SK-N-SH (cell line): ENCODE measurements around the gene TLE5.

Experiments
- EP300 ChIP-seq, 2 experiments: IDR thresholded peaks; 2 replicates each; pipeline versions ENCODE4 v1.4.0 to v1.6.1; 2012; ENCODE audit warnings: borderline replicate concordance in 1 of 2, low read depth in 1 of 2, low read length in 1 of 2
- RCOR1 ChIP-seq: fragments of 150-350 bp; IDR thresholded peaks from 2 replicates; pipeline ENCODE4 v1.6.1; 2017; ENCODE audit warnings: antibody characterized with exemption, low read length
- TEAD4 ChIP-seq: IDR thresholded peaks from 2 replicates; pipeline ENCODE4 v1.4.0; 2012; ENCODE audit warnings: mild to moderate bottlenecking, borderline replicate concordance; ENCODE audit not compliant: insufficient read depth
- TF ChIP-seq, protein P1 (sequence below): IDR thresholded peaks from 2 replicates; pipeline ENCODE4 v1.4.0; 2012; ENCODE audit warnings: low read depth

DNA sequence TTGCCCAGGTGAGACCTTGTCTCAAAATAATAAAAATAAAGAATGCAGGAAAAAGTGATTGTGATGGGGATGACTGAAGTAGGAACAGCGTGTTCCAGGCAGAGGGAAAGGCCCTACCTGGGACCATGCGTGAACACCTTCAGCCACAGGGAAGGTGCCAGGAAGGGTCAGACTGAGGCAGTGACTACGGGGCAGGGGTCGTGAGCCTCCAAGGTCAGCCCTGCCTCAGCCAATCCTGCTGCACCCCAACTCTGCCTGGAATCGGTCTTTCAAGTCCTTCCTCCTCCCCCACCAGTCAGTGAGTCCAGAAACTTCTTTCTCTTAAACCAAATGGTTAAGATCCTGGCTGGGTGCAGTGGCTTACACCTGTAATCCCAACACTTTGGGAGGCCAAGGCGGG, 17.1 kb downstream of the TLE5 start:
- TF ChIP-seq RCOR1, result no peak
- TF ChIP-seq EP300 (IDR thresholded peaks at IDR 0.05; ENCODE audit: borderline replicate concordance in 1 of 2, low read depth in 1 of 2, low read length in 1 of 2), result no peak
- no peak for TF ChIP-seq TEAD4
- TF ChIP-seq, protein P1, sequence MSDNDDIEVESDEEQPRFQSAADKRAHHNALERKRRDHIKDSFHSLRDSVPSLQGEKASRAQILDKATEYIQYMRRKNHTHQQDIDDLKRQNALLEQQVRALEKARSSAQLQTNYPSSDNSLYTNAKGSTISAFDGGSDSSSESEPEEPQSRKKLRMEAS, result no peak
